ENCODE measurements around the gene JARID2.

Gene JARID2

DNA sequence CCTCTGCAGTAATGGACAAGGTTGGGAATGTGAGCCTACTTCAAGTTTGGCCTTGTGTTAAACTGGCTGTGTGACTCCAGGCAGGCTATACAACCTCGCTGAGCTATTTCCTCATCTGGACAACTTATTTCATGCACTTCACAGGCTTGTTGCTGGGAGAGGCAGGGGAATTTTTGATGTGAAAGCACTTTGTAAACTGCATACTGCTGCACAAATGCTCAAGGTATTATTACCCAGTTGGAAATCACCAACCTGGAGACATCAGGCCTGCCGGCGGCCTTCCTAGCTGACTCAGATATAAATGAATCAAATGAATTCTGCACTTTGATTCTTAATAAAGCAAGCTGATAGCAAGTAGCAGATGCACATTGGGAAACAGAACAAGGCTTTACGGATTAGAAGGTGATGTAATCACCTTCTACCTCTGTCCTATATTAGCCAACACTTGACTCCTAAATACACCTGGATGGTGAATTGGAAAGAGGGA is 10.1 kb downstream of the JARID2 start:
- in situ Hi-C loops (cut with MboI; ENCODE audit: low pct_unique_long_range_greater_than_20kb, low sequenced_read_pairs, unreplicated experiment), result no loop called here

DNA sequence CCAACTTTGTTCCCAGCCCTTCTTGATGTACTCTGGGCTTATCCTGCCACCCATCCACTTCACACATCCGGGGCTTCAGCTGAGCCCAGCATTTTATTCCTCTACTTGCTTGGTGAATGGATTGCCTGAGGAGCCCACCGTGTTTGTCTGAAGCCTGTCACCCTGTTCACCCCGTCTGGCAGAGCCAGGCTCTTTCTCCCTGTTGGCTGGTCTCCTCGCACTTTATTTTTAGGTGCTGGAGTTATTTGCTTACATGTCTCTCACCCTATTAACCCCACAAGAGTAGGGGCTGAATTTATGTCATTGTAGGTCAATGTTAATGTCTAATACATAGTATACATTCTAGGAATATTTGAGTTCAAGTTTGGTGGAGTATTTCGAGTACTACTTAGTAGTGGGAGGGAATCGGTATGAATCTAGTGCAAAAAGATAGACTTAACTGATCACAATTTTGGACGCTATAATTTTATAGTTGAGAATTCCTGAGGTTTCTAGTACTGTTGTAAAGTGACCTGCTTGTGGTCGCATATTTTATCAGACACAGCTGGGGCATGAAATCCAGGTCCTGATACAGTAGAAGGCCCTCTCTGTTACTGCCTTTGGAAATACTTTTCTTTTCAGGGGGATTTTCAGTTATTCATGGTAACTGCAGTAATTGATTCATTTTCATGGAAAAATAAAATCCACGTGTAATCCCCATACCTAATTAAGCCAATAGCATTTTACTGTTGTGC is 10.8 kb downstream of the JARID2 start:
- no peak for DNase-seq (ENCODE audit: low spot score)
- TF ChIP-seq, protein P1, sequence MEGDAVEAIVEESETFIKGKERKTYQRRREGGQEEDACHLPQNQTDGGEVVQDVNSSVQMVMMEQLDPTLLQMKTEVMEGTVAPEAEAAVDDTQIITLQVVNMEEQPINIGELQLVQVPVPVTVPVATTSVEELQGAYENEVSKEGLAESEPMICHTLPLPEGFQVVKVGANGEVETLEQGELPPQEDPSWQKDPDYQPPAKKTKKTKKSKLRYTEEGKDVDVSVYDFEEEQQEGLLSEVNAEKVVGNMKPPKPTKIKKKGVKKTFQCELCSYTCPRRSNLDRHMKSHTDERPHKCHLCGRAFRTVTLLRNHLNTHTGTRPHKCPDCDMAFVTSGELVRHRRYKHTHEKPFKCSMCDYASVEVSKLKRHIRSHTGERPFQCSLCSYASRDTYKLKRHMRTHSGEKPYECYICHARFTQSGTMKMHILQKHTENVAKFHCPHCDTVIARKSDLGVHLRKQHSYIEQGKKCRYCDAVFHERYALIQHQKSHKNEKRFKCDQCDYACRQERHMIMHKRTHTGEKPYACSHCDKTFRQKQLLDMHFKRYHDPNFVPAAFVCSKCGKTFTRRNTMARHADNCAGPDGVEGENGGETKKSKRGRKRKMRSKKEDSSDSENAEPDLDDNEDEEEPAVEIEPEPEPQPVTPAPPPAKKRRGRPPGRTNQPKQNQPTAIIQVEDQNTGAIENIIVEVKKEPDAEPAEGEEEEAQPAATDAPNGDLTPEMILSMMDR (IDR thresholded peaks at IDR 0.05; ENCODE audit: extremely low read depth, insufficient read depth, missing control alignments), result no peak
- in situ Hi-C loops (cut with MboI; ENCODE audit: low pct_unique_long_range_greater_than_20kb, low sequenced_read_pairs, unreplicated experiment), result no loop called here

More for the DNA sequence above, 10.1 kb downstream of the JARID2 start:
- DNase-seq (ENCODE audit: low spot score), result no peak
- TF ChIP-seq, protein P1 (IDR thresholded peaks at IDR 0.05; ENCODE audit: extremely low read depth, insufficient read depth, missing control alignments), result no peak

DNA sequence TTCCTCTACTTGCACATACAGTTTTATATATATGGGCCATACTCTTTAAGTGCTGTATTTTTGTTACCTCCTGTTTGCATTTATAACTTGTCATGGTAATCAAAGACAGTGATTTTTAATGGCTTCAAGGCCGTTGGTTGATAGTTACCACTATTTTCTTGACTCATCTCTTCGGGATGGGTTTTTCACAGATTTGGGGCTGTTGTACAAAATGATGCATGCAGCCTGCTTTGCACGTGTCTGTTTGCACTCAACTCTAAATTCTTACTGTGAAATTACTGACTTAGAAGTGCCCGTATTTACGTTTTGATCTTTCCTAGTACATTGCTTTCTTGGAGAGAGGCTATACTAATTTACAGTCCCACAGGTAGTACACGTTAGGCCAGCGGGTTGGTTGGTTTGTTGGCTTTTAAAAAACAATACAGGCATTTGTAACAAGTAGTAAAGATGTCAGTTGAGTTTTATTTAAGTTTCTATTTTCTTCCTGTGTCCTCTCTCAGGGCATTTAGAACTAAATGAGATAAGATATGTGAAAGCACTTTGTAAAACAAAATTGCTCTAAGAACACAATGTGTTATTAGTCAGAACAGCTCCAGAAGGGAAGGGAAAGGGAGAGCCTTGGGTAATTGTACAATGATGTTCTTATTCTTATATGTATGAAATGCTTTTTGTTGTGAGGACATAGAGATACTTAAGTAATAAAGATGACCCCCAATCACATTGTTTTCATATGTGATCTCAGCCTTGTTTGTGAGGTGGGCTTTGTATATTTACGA is 11.7 kb downstream of the JARID2 start:
- DNase-seq (ENCODE audit: low spot score), result no peak
- TF ChIP-seq, protein P1 (IDR thresholded peaks at IDR 0.05; ENCODE audit: extremely low read depth, insufficient read depth, missing control alignments), result no peak
- in situ Hi-C loops (cut with MboI; ENCODE audit: low pct_unique_long_range_greater_than_20kb, low sequenced_read_pairs, unreplicated experiment), result no loop called here

DNA sequence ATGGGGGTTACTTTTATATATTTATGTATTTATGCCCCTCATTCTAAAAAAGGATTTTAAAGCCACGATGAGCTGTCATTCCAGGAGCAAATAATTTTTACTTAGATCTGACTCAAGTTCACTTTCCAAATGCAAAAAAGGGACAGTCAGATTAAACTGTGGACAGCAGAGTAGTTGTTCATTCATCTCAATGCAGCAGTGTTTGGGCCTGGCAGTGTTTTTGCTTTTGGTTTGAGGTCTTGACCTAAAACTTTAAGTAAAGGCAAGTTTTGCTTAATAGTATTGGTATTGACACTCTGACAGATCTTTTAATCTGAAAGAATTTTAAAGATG is 13.9 kb downstream of the JARID2 start:
- TF ChIP-seq, protein P1 (IDR thresholded peaks at IDR 0.05; ENCODE audit: extremely low read depth, insufficient read depth, missing control alignments), result no peak
- DNase-seq (ENCODE audit: low spot score), result no peak
- in situ Hi-C loops (cut with MboI; ENCODE audit: low pct_unique_long_range_greater_than_20kb, low sequenced_read_pairs, unreplicated experiment), result no loop called here

DNA sequence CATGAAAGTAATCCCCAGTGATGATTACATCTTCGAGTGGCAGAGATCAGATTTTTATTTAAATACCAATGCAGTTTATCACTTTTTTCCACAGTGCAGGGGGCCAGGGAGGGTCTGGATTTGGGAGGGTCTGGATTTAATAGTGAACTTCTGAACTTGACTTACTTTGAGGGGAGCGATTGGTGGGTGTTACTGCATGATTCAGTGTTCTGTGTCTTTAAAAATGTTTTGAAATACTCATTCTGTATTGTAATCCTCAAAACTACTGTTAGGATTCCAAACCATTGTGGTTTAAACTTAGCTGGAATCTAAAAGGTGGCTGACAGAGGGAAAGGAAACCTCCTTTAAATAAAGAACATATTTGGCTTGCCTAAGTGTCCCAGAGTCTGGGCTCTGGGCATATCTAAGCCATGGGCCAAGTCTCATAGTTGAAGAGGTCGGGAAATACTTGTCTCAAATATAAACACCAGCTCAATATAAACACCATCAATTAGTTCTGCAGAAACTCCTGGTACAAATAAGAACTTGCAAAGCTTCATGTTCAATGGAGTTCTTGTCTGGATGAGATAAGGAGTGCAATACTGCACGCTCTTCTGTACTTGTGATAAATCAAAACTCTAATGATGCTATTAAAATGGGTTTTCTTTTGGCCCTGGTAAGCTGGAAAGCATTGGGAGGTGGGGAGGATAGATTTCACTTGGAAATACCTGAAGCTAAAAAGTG is 14.4 kb downstream of the JARID2 start:
- in situ Hi-C loops (cut with MboI; ENCODE audit: low pct_unique_long_range_greater_than_20kb, low sequenced_read_pairs, unreplicated experiment), result no loop called here
- DNase-seq (ENCODE audit: low spot score), result no peak
- TF ChIP-seq, protein P1 (IDR thresholded peaks at IDR 0.05; ENCODE audit: extremely low read depth, insufficient read depth, missing control alignments), result no peak

DNA sequence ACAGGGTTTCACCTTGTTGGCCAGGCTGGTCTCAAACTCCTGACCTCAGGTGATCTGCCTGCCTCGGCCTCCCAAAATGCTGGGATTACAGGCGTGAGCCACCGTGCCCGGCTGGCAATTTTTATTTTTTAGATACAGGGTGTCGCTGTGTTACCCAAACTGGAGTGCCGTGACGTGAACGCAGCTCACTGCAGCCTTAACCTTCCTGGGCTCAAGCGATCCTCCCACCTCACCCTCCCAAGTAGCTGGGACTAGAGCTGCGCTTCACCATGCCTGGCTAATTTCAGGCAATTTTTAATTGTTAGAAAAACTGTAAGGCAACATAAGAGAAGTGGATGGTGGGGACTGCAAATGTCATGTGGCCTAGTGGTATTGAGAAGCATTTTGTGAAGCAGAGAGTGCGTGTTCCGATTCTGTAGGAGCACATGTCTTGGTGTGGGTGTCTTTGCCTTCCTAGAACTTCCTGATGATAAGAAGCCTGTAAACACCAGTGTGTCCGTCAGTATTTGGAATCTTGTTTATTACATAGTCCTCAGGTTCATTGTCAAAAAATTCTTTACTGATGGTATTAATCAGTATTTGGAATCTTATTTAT is 18.0 kb downstream of the JARID2 start:
- TF ChIP-seq, protein P1 (IDR thresholded peaks at IDR 0.05; ENCODE audit: extremely low read depth, insufficient read depth, missing control alignments), result no peak
- in situ Hi-C loops (cut with MboI; ENCODE audit: low pct_unique_long_range_greater_than_20kb, low sequenced_read_pairs, unreplicated experiment), result no loop called here
- no peak for DNase-seq (ENCODE audit: low spot score)
